ENCODE measurements around the gene ANTKMT.
"Not testable (repeated sequence)": the region's sequence is repeated elsewhere in the genome, so short reads cannot be mapped to it uniquely, and the experiment has no call there.

ANTKMT gene

GRCh38 chr16:736936-737481 lies 16.1 kb downstream of the ANTKMT start:
- no peak overlapping the region for H3K9ac ChIP-seq (ENCODE audit: low read depth, low read length)
- peaks cover 3% of the 10 kb centered on the region for H3K4me1 ChIP-seq (ENCODE audit: control insufficient read depth, insufficient read depth, low read length)
- H3K27me3 ChIP-seq (ENCODE audit: control insufficient read depth, insufficient read depth, low read length) = no peaks in the 10 kb centered on the region
- H3K4me3 ChIP-seq (ENCODE audit: low read depth, low read length) = no peak overlapping the region
- H3K9me3 ChIP-seq (ENCODE audit: control insufficient read depth, insufficient read depth, low read length) = no peaks in the 10 kb centered on the region
- peaks cover 35% of the 10 kb centered on the region for H3K36me3 ChIP-seq (ENCODE audit: control insufficient read depth, insufficient read depth, low read length)

GRCh38 chr16:739560-740458 lies 18.9 kb downstream of the ANTKMT start:
- Histone ChIP-seq H3K9ac (ENCODE audit: low read depth, low read length) (peak overlapping the region; percentile 76), H3K36me3 (ENCODE audit: control insufficient read depth, insufficient read depth, low read length) (peaks cover 15% of the 10 kb centered on the region), H3K27me3 (ENCODE audit: control insufficient read depth, insufficient read depth, low read length) (no peaks in the 10 kb centered on the region), H3K4me3 (ENCODE audit: low read depth, low read length) (peak overlapping the region; percentile 72), H3K9me3 (ENCODE audit: control insufficient read depth, insufficient read depth, low read length) (no peaks in the 10 kb centered on the region), H3K4me1 (ENCODE audit: control insufficient read depth, insufficient read depth, low read length) (peaks cover 3% of the 10 kb centered on the region)

GRCh38 chr16:740459-740763 lies 19.5 kb downstream of the ANTKMT start:
- Histone ChIP-seq H3K36me3 (ENCODE audit: control insufficient read depth, insufficient read depth, low read length) (peaks cover 10% of the 10 kb centered on the region), H3K4me3 (ENCODE audit: low read depth, low read length) (peak overlapping the region; percentile 72), H3K9ac (ENCODE audit: low read depth, low read length) (peak overlapping the region; percentile 76), H3K4me1 (ENCODE audit: control insufficient read depth, insufficient read depth, low read length) (peaks cover 3% of the 10 kb centered on the region), H3K27me3 (ENCODE audit: control insufficient read depth, insufficient read depth, low read length) (no peaks in the 10 kb centered on the region), H3K9me3 (ENCODE audit: control insufficient read depth, insufficient read depth, low read length) (no peaks in the 10 kb centered on the region)

GRCh38 chr16:740764-741505 lies 20.0 kb downstream of the ANTKMT start, which contains the start of gene CIAO3:
Gene CIAO3, minus strand, starts transcription at chr16:740997. Its CDS starts 12 bp downstream, at chr16:740985.
- Histone ChIP-seq H3K4me3 (ENCODE audit: low read depth, low read length) (peak within 1 kb of the TSS; percentile 74), H3K9ac (ENCODE audit: low read depth, low read length) (peak within 1 kb of the TSS; percentile 88), H3K9me3 (ENCODE audit: control insufficient read depth, insufficient read depth, low read length) (no peaks in the 10 kb centered on the region), H3K4me1 (ENCODE audit: control insufficient read depth, insufficient read depth, low read length) (peaks cover 3% of the 10 kb centered on the region), H3K27me3 (ENCODE audit: control insufficient read depth, insufficient read depth, low read length) (no peaks in the 10 kb centered on the region), H3K36me3 (ENCODE audit: control insufficient read depth, insufficient read depth, low read length) (peaks cover 6% of the 10 kb centered on the region)

- no peaks in the 10 kb centered on the region for H3K27me3 ChIP-seq (ENCODE audit: control insufficient read depth, insufficient read depth, low read length)
- no peaks in the 10 kb centered on the region for H3K36me3 ChIP-seq (ENCODE audit: control insufficient read depth, insufficient read depth, low read length)
- no peak overlapping the region for H3K9ac ChIP-seq (ENCODE audit: low read depth, low read length)
- no peak overlapping the region for H3K4me3 ChIP-seq (ENCODE audit: low read depth, low read length)
- no peaks in the 10 kb centered on the region for H3K9me3 ChIP-seq (ENCODE audit: control insufficient read depth, insufficient read depth, low read length)
- H3K4me1 ChIP-seq (ENCODE audit: control insufficient read depth, insufficient read depth, low read length) = peaks cover 3% of the 10 kb centered on the region
Measured at GRCh38 chr16:741986-742629, 21.2 kb downstream of the ANTKMT start.

- H3K9me3 ChIP-seq (ENCODE audit: control insufficient read depth, insufficient read depth, low read length); H3K9ac ChIP-seq (ENCODE audit: low read depth, low read length); H3K27me3 ChIP-seq (ENCODE audit: control insufficient read depth, insufficient read depth, low read length); H3K4me1 ChIP-seq (ENCODE audit: control insufficient read depth, insufficient read depth, low read length); H3K4me3 ChIP-seq (ENCODE audit: low read depth, low read length); H3K36me3 ChIP-seq (ENCODE audit: control insufficient read depth, insufficient read depth, low read length): not testable (repeated sequence)
Measured at GRCh38 chr16:742894-743293, 21.9 kb downstream of the ANTKMT start.

- Histone ChIP-seq H3K27me3 (ENCODE audit: control insufficient read depth, insufficient read depth, low read length) (no peaks in the 10 kb centered on the region), H3K4me3 (ENCODE audit: low read depth, low read length) (no peak overlapping the region), H3K9ac (ENCODE audit: low read depth, low read length) (no peak overlapping the region), H3K9me3 (ENCODE audit: control insufficient read depth, insufficient read depth, low read length) (no peaks in the 10 kb centered on the region), H3K4me1 (ENCODE audit: control insufficient read depth, insufficient read depth, low read length) (peaks cover 3% of the 10 kb centered on the region), H3K36me3 (ENCODE audit: control insufficient read depth, insufficient read depth, low read length) (no peaks in the 10 kb centered on the region)
Measured at GRCh38 chr16:743794-744500, 23.0 kb downstream of the ANTKMT start.

GRCh38 chr16:745739-746138 lies 24.8 kb downstream of the ANTKMT start:
- Histone ChIP-seq H3K4me3 (ENCODE audit: low read depth, low read length) (no peak overlapping the region), H3K36me3 (ENCODE audit: control insufficient read depth, insufficient read depth, low read length) (no peaks in the 10 kb centered on the region), H3K27me3 (ENCODE audit: control insufficient read depth, insufficient read depth, low read length) (no peaks in the 10 kb centered on the region), H3K9ac (ENCODE audit: low read depth, low read length) (no peak overlapping the region), H3K9me3 (ENCODE audit: control insufficient read depth, insufficient read depth, low read length) (no peaks in the 10 kb centered on the region), H3K4me1 (ENCODE audit: control insufficient read depth, insufficient read depth, low read length) (no peaks in the 10 kb centered on the region)

- Histone ChIP-seq H3K27me3 (ENCODE audit: control insufficient read depth, insufficient read depth, low read length) (no peaks in the 10 kb centered on the region), H3K4me3 (ENCODE audit: low read depth, low read length) (no peak overlapping the region), H3K9ac (ENCODE audit: low read depth, low read length) (no peak overlapping the region), H3K9me3 (ENCODE audit: control insufficient read depth, insufficient read depth, low read length) (no peaks in the 10 kb centered on the region), H3K4me1 (ENCODE audit: control insufficient read depth, insufficient read depth, low read length) (peaks cover 5% of the 10 kb centered on the region), H3K36me3 (ENCODE audit: control insufficient read depth, insufficient read depth, low read length) (no peaks in the 10 kb centered on the region)
Measured at GRCh38 chr16:746637-747036, 25.7 kb downstream of the ANTKMT start.

- no peaks in the 10 kb centered on the region for H3K36me3 ChIP-seq (ENCODE audit: control insufficient read depth, insufficient read depth, low read length)
- H3K27me3 ChIP-seq (ENCODE audit: control insufficient read depth, insufficient read depth, low read length) = no peaks in the 10 kb centered on the region
- H3K4me3 ChIP-seq (ENCODE audit: low read depth, low read length) = no peak overlapping the region
- H3K9me3 ChIP-seq (ENCODE audit: control insufficient read depth, insufficient read depth, low read length) = no peaks in the 10 kb centered on the region
- no peak overlapping the region for H3K9ac ChIP-seq (ENCODE audit: low read depth, low read length)
- H3K4me1 ChIP-seq (ENCODE audit: control insufficient read depth, insufficient read depth, low read length) = peaks cover 8% of the 10 kb centered on the region
Measured at GRCh38 chr16:747978-748746, 27.2 kb downstream of the ANTKMT start.

Measured in iPS-15b (cell line).